Gastrocnemius medialis (tissue), 4 donors: ENCODE data around the gene ROBO1. TPM values are rescaled to one million over a fixed set of nuclear protein-coding genes. Genes with fewer than 3 reads are reported as not detected.

ENCODE experiments used
- ATAC-seq, 2 donors: fragments of 150-250 bp; one replicate each; pipeline ENCODE4 v1.9.1; 2016
- DNase-seq, 2 donors: peaks; one replicate each; pipeline ENCODE4 v3.0.0-alpha.2; 2019
- H3K27ac ChIP-seq, 4 donors: fragments of 200-600 bp; sonication (generic); 1 replicate in 1 of 4; 2 replicates in 3 of 4; pipeline ENCODE4 v1.5.1; 2016 to 2018; ENCODE audit warnings: mild to moderate bottlenecking in 2 of 4, moderate library complexity in 1 of 4
- H3K27me3 ChIP-seq, 3 donors: fragments of 200-600 bp; sonication (generic) in 2 of 3; 1 replicate in 1 of 3; 2 replicates in 2 of 3; pipeline versions ENCODE4 v1.5.1 to v1.6.0; 2016 to 2019; ENCODE audit warnings: mild to moderate bottlenecking in 1 of 3, moderate library complexity in 1 of 3
- H3K36me3 ChIP-seq, 2 donors: fragments of 200-600 bp; sonication (generic) in 1 of 2; one replicate each; pipeline ENCODE4 v1.5.1; 2017 to 2018
- H3K4me1 ChIP-seq, 2 donors: fragments of 200-600 bp; sonication (generic) in 1 of 2; one replicate each; pipeline ENCODE4 v1.5.1; 2016 to 2017; ENCODE audit warnings: mild to moderate bottlenecking in 2 of 2
- H3K4me3 ChIP-seq, 4 donors: fragments of 200-600 bp; sonication (generic) in 3 of 4; 1 replicate in 1 of 4; 2 replicates in 3 of 4; pipeline ENCODE4 v1.5.1; 2016 to 2019; ENCODE audit warnings: mild to moderate bottlenecking in 2 of 4
- H3K9me3 ChIP-seq, 3 donors: fragments of 200-600 bp; sonication (generic) in 2 of 3; 1 replicate in 1 of 3; 2 replicates in 2 of 3; pipeline ENCODE4 v1.5.1; 2016 to 2019
- POLR2A ChIP-seq, 2 donors: fragments of 450-650 bp; IDR thresholded peaks; one replicate each; pipeline ENCODE4 v1.6.1; 2017; ENCODE audit warnings: antibody characterized with exemption in 2 of 2, mild to moderate bottlenecking in 2 of 2, moderate library complexity in 2 of 2
- in situ Hi-C, 4 donors: fragments of 200-750 bp; cut with MboI; loops; one replicate each; pipeline versions ENCODE4 v1.15.0 to v1.8.0; 2017; ENCODE audit warnings: low sequenced_read_pairs in 4 of 4
- intact Hi-C: fragments of 100-400 bp; cut with DNase I; formaldehyde crosslinking; loops from one replicate; pipeline ENCODE4 v1.15.1; 2023; ENCODE audit warnings: low total_unique reads
- total RNA-seq, 4 donors: library from RNA; depleted of rRNA; stranded (reverse); fragments of >200 nt; gene quantifications; one replicate each; pipeline versions ENCODE4 v1.1.0 to v1.2.3, GENCODE V29; 2016
- TF ChIP-seq, protein P1 (sequence below), 5 experiments: fragments of 450-650 bp in 3 of 5; fragments of 200-600 bp in 2 of 5; sonication (generic) in 2 of 5; IDR thresholded peaks in 4 of 5; conservative IDR thresholded peaks in 1 of 5; 1 replicate in 4 of 5; 2 replicates in 1 of 5; pipeline ENCODE4 v1.5.1; 2016 to 2019; ENCODE audit warnings: antibody characterized with exemption in 5 of 5, mild to moderate bottlenecking in 3 of 5, moderate library complexity in 3 of 5

ROBO1 gene
- total RNA-seq, 4 donors from 2014 or later = 4.2 to 16.0 (median 9.5) TPM

DNA sequence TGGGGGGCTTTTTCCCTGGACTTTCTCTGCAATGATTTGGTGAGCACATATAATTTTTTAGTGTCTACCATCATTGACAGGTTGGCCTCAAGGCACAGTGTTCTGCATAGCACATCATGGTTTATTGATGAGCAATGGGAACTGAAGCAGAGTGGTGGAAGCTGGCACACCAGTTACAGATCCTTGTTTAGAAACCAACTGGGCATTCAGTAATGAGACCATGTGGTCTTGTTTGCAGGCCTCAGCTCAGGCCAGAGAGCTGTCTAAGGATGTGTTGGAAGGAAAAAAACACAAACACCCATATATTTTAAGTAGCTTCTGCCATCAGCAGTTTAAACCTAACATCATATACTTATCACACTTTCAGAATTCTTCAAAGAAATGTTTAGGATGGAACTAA lies 610.6 kb downstream of the ROBO1 start:
- Histone ChIP-seq H3K9me3 (no peaks in the 10 kb centered on the region), H3K36me3 (no peaks in the 10 kb centered on the region), H3K4me1 (no peaks in the 10 kb centered on the region), H3K27me3 (no peaks in the 10 kb centered on the region), H3K4me3 (no peak overlapping the region), H3K27ac (no peak overlapping the region)
- no peak for DNase-seq
- no peak for ATAC-seq
- intact Hi-C loops = no loop called here
- in situ Hi-C loops = no loop called here
- TF ChIP-seq, protein P1, sequence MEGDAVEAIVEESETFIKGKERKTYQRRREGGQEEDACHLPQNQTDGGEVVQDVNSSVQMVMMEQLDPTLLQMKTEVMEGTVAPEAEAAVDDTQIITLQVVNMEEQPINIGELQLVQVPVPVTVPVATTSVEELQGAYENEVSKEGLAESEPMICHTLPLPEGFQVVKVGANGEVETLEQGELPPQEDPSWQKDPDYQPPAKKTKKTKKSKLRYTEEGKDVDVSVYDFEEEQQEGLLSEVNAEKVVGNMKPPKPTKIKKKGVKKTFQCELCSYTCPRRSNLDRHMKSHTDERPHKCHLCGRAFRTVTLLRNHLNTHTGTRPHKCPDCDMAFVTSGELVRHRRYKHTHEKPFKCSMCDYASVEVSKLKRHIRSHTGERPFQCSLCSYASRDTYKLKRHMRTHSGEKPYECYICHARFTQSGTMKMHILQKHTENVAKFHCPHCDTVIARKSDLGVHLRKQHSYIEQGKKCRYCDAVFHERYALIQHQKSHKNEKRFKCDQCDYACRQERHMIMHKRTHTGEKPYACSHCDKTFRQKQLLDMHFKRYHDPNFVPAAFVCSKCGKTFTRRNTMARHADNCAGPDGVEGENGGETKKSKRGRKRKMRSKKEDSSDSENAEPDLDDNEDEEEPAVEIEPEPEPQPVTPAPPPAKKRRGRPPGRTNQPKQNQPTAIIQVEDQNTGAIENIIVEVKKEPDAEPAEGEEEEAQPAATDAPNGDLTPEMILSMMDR (IDR thresholded peaks at IDR 0.05 in 4 of 5, conservative IDR thresholded peaks at IDR 0.05 in 1 of 5) = no peak
- TF ChIP-seq POLR2A (IDR thresholded peaks at IDR 0.05) = no peak

DNA sequence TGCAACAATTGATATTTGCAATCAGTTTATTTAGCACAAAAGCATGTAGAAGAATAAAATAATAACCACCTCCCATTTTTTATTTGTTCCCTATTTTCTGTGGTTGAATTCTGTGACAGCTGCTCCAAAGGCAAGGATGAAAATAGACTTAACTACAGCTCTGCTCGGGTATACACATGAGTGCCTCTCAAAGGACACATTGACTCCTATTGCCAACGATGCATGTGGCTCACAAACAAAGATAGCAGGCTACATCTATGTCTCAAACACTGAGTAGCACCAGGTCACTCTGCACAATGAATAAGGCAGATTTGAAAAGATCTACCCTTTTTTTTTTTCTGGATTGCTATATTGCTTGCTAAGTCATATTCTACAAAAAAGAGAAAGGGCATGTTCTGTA lies 612.9 kb downstream of the ROBO1 start:
- DNase-seq (no peak), ATAC-seq (no peak)
- TF ChIP-seq POLR2A (IDR thresholded peaks at IDR 0.05) = no peak
- no peaks in the 10 kb centered on the region for H3K4me1 ChIP-seq
- H3K27ac ChIP-seq = no peak overlapping the region
- H3K36me3 ChIP-seq = no peaks in the 10 kb centered on the region
- no peaks in the 10 kb centered on the region for H3K9me3 ChIP-seq
- in situ Hi-C loops = no loop called here
- no peaks in the 10 kb centered on the region for H3K27me3 ChIP-seq
- intact Hi-C loops = no loop called here
- H3K4me3 ChIP-seq = no peak overlapping the region

DNA sequence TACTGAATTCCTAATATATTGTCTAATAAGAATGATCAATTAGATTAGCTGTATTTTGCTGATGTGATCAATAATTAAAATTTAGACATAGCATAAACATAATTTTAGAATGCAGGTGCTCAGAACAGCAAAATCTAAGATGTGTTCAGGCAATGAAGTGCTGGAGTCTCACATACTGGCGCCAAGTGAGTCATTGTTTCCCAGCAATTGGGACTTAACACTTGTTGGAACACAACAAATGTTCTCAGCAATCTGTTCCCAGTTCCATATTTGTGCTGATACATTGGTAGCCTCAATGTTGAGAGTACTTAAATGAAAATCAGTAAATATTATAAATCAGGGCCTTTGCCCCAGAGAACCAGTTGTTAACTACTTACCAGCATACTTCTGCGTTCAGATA lies 619.0 kb downstream of the ROBO1 start:
- ATAC-seq = no peak
- no peaks in the 10 kb centered on the region for H3K9me3 ChIP-seq
- no peak for TF ChIP-seq POLR2A (IDR thresholded peaks at IDR 0.05)
- TF ChIP-seq, protein P1 (IDR thresholded peaks at IDR 0.05 in 4 of 5, conservative IDR thresholded peaks at IDR 0.05 in 1 of 5) = no peak
- in situ Hi-C loops (no loop called here), intact Hi-C loops (no loop called here)
- H3K4me3 ChIP-seq = no peak overlapping the region
- H3K27ac ChIP-seq = no peak overlapping the region
- no peaks in the 10 kb centered on the region for H3K4me1 ChIP-seq
- DNase-seq = no peak
- no peaks in the 10 kb centered on the region for H3K27me3 ChIP-seq
- H3K36me3 ChIP-seq = no peaks in the 10 kb centered on the region

DNA sequence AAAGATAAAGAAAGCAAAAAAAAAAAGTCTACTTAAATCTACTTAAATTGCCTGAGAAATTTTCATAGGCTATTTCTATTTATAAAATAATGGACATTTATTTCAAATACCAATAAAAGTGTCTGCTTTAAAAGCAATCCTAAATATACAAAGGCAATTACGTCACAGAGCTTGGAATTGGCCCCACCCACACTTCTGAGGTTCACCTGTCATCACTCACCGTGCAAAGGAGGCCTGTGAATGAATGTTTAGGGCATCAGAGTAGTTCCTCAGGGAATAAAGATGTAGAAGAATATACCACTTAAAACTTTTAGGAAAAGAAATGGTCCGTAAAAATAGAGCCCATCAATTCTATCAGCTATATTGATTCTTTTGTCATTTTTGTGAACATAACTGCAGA lies 621.8 kb downstream of the ROBO1 start:
- no peak for TF ChIP-seq POLR2A (IDR thresholded peaks at IDR 0.05)
- Histone ChIP-seq H3K4me1 (no peaks in the 10 kb centered on the region), H3K4me3 (no peak overlapping the region), H3K27ac (no peak overlapping the region), H3K36me3 (no peaks in the 10 kb centered on the region), H3K9me3 (no peaks in the 10 kb centered on the region), H3K27me3 (no peaks in the 10 kb centered on the region)
- intact Hi-C loops (no loop called here), in situ Hi-C loops (no loop called here)
- ATAC-seq (no peak), DNase-seq (no peak)

DNA sequence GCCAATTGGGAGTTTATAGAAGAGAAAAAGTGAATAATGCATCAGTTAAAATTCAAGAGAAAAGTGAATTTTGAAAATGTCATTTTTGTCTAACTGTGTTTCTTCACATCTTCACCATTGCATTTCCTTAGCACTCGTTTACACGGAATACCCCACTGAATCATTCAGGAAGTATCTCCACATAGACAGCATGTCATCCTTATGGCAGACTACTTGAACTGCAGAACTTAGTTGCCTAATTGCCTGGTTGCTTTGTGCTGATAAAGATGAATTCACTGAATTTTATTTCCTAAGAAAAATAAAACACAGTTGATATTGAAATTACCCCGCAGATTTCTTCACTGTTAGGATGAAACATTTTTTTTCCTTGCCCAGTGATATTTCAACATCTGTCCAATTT lies 627.1 kb downstream of the ROBO1 start:
- TF ChIP-seq, protein P1 (IDR thresholded peaks at IDR 0.05 in 4 of 5, conservative IDR thresholded peaks at IDR 0.05 in 1 of 5) = no peak
- no peak for TF ChIP-seq POLR2A (IDR thresholded peaks at IDR 0.05)
- H3K27ac ChIP-seq = no peak overlapping the region
- DNase-seq (no peak), ATAC-seq (no peak)
- no peaks in the 10 kb centered on the region for H3K27me3 ChIP-seq
- no peaks in the 10 kb centered on the region for H3K36me3 ChIP-seq
- no peak overlapping the region for H3K4me3 ChIP-seq
- intact Hi-C loops = no loop called here
- H3K4me1 ChIP-seq = no peaks in the 10 kb centered on the region
- H3K9me3 ChIP-seq = no peaks in the 10 kb centered on the region
- in situ Hi-C loops = no loop called here

DNA sequence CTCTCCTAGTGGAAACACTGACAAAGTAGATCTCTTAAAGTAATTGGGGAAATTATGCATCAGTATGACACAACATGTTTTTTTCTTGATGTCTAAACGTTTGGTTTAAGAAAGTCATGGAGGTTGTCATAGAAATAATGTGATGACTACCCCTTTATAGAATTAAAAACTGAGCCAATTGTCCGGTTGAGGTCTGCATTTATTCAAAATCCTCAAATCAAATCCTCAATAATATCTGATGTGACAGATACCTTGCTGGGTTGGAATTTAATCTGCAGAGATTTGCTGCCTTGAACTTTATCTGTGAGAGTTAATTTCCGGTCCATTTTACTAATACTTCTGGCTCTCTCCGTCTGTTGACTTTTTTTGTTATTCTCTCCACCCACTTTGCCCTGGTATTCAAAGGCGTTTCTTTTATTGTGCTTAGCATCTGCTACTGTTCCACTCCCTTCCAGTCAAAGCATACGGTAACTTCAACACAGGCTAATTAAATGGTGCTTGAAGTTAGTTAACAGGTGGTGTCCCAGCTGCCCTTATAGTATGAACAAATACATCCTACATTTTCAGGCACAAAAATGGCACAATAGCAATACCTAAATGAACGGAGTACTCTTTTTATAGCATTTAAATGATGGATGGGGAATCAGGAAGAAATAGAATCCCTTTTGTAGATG lies 628.3 kb downstream of the ROBO1 start:
- DNase-seq = no peak
- ATAC-seq = no peak
- in situ Hi-C loops = no loop called here

More for the DNA sequence above, 628.3 kb downstream of the ROBO1 start:
- Histone ChIP-seq H3K4me1 (no peaks in the 10 kb centered on the region), H3K27me3 (no peaks in the 10 kb centered on the region), H3K9me3 (no peaks in the 10 kb centered on the region), H3K4me3 (no peak overlapping the region), H3K36me3 (no peaks in the 10 kb centered on the region), H3K27ac (no peak overlapping the region)
- TF ChIP-seq, protein P1 (IDR thresholded peaks at IDR 0.05 in 4 of 5, conservative IDR thresholded peaks at IDR 0.05 in 1 of 5) = no peak
- intact Hi-C loops = no loop called here
